Upper lobe of left lung (tissue), 4 donors: ENCODE data around the gene C9orf50.

Experiments
- POLR2A ChIP-seq, 4 donors: fragments of 450-650 bp; IDR thresholded peaks; one replicate each; pipeline ENCODE4 v1.5.1; 2016 to 2017; ENCODE audit warnings: antibody characterized with exemption in 4 of 4, mild to moderate bottlenecking in 2 of 4
- POLR2AphosphoS5 ChIP-seq, 2 donors: sonication (generic); formaldehyde crosslinking; IDR thresholded peaks; one replicate each; pipeline ENCODE4 v1.5.1; 2017; ENCODE audit warnings: antibody characterized with exemption in 2 of 2
- TF ChIP-seq, protein P1 (sequence below), 6 experiments: fragments of 450-650 bp in 4 of 6; fragments of 200-600 bp in 2 of 6; sonication (generic) in 2 of 6; IDR thresholded peaks; one replicate each; pipeline ENCODE4 v1.5.1; 2016 to 2019; ENCODE audit warnings: antibody characterized with exemption in 6 of 6

DNA sequence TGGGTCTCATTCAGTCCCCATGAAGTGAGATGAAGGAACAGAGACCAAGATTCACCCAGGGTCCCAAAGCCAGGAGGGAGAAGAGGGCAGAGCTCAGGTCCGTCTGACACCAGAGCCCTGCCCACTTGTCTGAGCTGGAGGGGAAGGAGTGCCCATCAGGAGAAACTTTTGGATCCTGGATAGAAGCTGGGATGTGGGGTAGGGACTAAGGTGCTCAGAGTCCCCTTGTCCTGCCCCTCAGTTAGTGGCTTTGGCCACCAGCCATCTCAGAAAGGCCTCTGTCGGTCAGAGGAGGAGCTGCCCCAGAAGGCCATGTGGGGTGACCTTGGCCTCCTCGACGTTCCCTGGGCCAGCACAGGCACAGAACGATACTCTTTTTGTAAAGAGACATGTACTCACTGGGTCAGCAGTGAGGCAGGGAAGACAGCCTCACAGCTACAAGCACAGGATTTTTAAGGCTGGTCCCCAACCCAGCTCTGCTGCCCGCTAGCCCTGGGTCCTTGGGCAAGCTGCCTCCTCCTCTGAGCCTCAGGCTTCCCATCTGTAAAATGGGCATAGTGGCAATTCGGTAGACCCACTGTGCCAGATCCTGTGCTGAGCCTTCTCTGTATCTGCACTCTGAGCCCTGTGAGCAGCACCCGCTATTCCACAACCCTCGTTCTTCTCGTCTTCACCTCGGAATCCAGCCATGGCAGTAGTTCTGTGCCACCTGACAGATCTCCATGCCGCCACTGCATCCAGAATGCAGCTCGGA is 49.4 kb downstream of the C9orf50 start:
- TF ChIP-seq, protein P1, sequence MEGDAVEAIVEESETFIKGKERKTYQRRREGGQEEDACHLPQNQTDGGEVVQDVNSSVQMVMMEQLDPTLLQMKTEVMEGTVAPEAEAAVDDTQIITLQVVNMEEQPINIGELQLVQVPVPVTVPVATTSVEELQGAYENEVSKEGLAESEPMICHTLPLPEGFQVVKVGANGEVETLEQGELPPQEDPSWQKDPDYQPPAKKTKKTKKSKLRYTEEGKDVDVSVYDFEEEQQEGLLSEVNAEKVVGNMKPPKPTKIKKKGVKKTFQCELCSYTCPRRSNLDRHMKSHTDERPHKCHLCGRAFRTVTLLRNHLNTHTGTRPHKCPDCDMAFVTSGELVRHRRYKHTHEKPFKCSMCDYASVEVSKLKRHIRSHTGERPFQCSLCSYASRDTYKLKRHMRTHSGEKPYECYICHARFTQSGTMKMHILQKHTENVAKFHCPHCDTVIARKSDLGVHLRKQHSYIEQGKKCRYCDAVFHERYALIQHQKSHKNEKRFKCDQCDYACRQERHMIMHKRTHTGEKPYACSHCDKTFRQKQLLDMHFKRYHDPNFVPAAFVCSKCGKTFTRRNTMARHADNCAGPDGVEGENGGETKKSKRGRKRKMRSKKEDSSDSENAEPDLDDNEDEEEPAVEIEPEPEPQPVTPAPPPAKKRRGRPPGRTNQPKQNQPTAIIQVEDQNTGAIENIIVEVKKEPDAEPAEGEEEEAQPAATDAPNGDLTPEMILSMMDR (IDR thresholded peaks at IDR 0.05), result no peak
- TF ChIP-seq POLR2A (IDR thresholded peaks at IDR 0.05) (no peak), POLR2AphosphoS5 (IDR thresholded peaks at IDR 0.05) (no peak)
